Measurements from ENCODE around the gene DDRGK1.
"Not testable (repeated sequence)": the region's sequence is repeated elsewhere in the genome, so short reads cannot be mapped to it uniquely, and the experiment has no call there.

DDRGK1 gene

GRCh38 chr20:3157817-3158216 lies 46.7 kb downstream of the DDRGK1 start:
- DNase-seq, result no peak

GRCh38 chr20:3156811-3157619 lies 47.5 kb downstream of the DDRGK1 start:
- no peak for DNase-seq

More at GRCh38 chr20:3157817-3158216, 46.7 kb downstream of the DDRGK1 start:
- in situ Hi-C loops (cut with MboI; ENCODE audit: low pct_unique_long_range_greater_than_20kb, low sequenced_read_pairs), result no loop called here

DNA sequence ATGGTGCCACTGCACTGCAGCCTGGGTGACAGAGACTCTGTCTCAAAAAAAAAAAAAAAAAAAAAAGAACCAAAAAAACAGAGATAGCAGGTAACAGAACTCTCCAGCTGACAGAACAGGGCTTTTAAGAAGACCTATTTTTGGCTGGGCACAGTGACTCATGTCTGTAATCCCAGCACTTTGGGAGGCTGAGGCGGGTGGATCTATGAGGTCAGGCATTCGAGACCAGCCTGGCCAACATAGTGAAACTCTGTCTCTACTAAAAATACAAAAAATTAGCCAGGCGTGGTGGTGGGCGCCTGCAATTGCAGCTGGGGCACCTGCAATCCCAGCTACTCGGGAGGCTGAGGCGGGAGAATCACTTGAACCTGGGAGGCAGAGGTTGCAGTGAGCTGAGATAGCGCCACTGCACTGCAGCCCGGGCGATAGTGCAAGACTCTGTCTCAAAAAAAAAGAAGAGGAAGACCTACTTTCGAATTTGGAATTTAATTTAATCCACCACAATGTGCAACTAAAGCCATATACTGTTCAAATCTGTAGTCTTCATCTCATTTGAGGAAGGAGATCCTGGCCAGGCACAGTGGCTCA lies 52.3 kb downstream of the DDRGK1 start:
- DNase-seq; in situ Hi-C loops (cut with MboI; ENCODE audit: low pct_unique_long_range_greater_than_20kb, low sequenced_read_pairs): not testable (repeated sequence)

More at GRCh38 chr20:3156811-3157619, 47.5 kb downstream of the DDRGK1 start:
- in situ Hi-C loops (cut with MboI; ENCODE audit: low pct_unique_long_range_greater_than_20kb, low sequenced_read_pairs), result no loop called here

DNA sequence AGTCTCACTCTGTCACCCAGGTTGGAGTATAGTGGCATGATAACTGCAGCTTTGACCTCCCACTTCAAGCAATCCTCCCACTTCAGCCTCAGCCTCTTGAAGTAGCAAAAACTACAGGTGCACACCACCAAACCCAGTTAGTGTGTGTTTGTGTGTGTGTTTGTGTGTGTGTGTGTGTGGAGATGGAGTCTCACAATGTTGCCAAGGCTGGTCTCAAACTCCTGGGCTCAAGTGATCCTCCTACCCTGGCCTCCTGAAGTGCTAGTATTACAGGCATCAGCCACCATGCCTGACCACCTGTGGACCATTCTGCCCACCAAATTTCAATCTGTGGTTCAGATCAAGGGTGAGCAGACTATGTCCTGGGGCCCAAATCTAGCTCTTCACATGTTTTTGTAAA lies 53.6 kb downstream of the DDRGK1 start:
- no peak for DNase-seq
- in situ Hi-C loops (cut with MboI; ENCODE audit: low pct_unique_long_range_greater_than_20kb, low sequenced_read_pairs), result no loop called here

GRCh38 chr20:3146732-3147341 lies 57.6 kb downstream of the DDRGK1 start:
- in situ Hi-C loops (cut with MboI; ENCODE audit: low pct_unique_long_range_greater_than_20kb, low sequenced_read_pairs), result no loop called here
- no peak for DNase-seq

DNA sequence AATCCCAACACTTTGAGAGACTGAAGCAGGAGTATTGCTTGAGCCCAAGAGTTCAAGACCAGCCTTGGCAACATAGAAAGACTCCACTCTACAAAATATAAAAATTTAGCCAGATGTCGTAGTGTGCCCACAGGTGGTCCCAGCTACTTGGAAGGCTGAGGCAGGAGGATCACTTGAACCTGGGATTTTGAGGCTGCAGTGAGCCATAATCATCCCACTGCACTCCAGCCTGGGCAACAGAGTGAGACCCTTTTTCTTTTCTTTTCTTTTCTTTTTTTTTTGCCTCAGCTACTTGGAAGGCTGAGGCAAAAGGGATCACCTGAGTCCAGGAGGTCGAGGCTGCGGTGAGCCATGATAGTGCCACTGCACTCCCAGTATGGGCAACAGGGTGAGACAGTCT lies 62.7 kb downstream of the DDRGK1 start:
- in situ Hi-C loops (cut with MboI; ENCODE audit: low pct_unique_long_range_greater_than_20kb, low sequenced_read_pairs), result no loop called here
- no peak for DNase-seq
